Mononuclear cell (primary cell): ENCODE results near the gene COG6. TPM values are rescaled to one million over a fixed set of nuclear protein-coding genes. Genes with fewer than 3 reads are reported as not detected.

Source experiments
- H3K27me3 ChIP-seq: 2 replicates; pipeline ENCODE4 v1.6.0; 2011; ENCODE audit warnings: low read length, control low read depth; ENCODE audit not compliant: insufficient read depth
- H3K4me1 ChIP-seq: 2 replicates; pipeline ENCODE4 v1.5.1; 2011; ENCODE audit warnings: mild to moderate bottlenecking, low read length, control low read depth; ENCODE audit not compliant: insufficient read depth
- H3K4me3 ChIP-seq: 2 replicates; pipeline ENCODE4 v1.5.1; 2011; ENCODE audit warnings: mild to moderate bottlenecking, low read length, moderate library complexity
- H3K9me3 ChIP-seq: 2 replicates; pipeline ENCODE4 v1.5.1; 2011; ENCODE audit warnings: low read depth, mild to moderate bottlenecking, control low read depth, low read length
- total RNA-seq: library from RNA; depleted of rRNA; stranded (reverse); fragments of >200 nt; gene quantifications from one replicate; pipeline ENCODE4 v1.2.3, GENCODE V29; 2012

Gene COG6
- total RNA-seq, 1 donor, result 10.1 TPM

DNA sequence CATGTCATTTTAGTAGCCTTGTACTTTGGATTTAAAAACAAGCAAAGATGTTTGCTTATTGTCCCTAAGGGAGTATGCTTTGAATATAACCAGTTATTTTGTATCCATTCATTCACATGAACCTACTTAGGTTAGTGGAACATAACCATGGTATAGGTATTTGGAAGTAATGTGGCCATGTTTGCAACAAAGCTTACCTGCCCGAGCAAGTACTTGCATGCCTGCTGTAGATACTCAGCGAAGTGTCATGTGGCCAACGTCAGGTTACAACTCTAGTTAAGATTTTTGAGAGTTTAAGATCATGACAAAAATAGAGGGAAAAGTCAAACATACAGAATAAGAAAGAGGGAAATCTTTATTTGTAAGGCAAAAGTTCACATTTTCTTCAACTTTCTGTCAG lies 57.2 kb downstream of the COG6 start:
- no peaks in the 10 kb centered on the region for H3K27me3 ChIP-seq
- no peaks in the 10 kb centered on the region for H3K4me1 ChIP-seq
- no peak overlapping the region for H3K4me3 ChIP-seq
- H3K9me3 ChIP-seq, result peaks cover 17% of the 10 kb centered on the region

GRCh38 chr13:39729156-39729555 lies 73.7 kb downstream of the COG6 start:
- H3K4me1 ChIP-seq, result no peaks in the 10 kb centered on the region
- no peaks in the 10 kb centered on the region for H3K9me3 ChIP-seq
- no peak overlapping the region for H3K4me3 ChIP-seq
- no peaks in the 10 kb centered on the region for H3K27me3 ChIP-seq

- no peaks in the 10 kb centered on the region for H3K27me3 ChIP-seq
- no peak overlapping the region for H3K4me3 ChIP-seq
- H3K9me3 ChIP-seq, result no peaks in the 10 kb centered on the region
- no peaks in the 10 kb centered on the region for H3K4me1 ChIP-seq
These were observed 79.5 kb downstream of the COG6 start for GRCh38 chr13:39734952-39735351.

DNA sequence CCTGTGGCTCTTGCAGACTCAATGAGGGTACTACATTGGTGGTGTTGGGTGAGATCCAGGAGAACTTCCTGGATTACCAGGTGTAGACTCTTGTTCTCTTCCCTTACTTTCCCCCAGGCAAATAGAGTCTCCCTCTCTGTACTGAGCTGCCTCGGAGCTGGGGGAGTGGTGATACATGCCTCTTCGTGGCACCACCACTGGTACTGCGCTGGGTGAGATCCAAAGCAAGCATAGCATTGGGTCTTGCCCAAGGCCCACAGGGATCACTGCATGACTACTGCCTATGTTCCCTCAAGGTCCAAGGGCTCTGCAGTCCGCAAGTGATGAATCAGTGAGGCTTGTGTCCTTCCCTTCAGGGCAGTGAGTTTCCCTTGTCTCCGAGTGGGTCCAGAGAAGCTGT lies 81.6 kb downstream of the COG6 start:
- H3K4me3 ChIP-seq, result no peak overlapping the region
- no peaks in the 10 kb centered on the region for H3K4me1 ChIP-seq
- no peaks in the 10 kb centered on the region for H3K27me3 ChIP-seq
- no peaks in the 10 kb centered on the region for H3K9me3 ChIP-seq

DNA sequence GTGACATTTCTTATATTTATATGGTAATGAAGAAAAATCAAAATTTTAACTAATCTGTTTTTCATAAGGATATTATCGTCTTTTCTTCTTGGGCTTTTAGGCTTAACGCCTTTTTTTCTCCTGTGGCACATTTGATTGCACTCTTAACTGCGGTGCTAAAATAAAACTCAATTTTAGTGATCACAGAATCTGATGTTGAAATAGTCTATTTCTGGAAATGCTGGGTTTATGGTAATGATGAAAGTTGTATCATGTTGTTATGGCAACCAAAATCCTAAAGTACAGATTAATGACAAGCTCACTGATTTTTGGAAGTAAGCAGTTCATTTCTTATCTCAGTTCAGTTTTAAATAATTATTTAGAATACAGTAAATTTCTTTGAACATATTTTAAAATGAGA lies 85.3 kb downstream of the COG6 start:
- Histone ChIP-seq H3K9me3 (no peaks in the 10 kb centered on the region), H3K4me3 (no peak overlapping the region), H3K27me3 (no peaks in the 10 kb centered on the region)

DNA sequence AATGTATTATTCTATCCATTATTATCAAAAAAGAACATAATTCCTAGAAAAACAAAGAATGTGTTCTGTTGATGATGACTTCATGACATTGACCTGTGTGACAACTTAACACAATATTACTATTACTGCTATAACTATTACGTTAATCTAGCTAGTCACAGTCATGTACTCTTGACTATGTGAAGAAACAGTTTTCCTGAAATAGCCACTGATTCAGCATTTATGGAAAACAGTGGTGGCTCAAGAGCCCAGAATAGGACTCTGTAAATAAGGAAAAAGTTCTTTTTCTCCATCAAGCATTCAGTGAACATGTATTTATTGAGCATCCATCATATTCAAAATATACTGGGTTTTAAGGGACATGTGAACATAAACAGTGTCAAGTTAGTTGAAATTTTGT lies 93.5 kb downstream of the COG6 start:
- H3K4me3 ChIP-seq, result no peak overlapping the region
- no peaks in the 10 kb centered on the region for H3K9me3 ChIP-seq
- no peaks in the 10 kb centered on the region for H3K27me3 ChIP-seq
- no peaks in the 10 kb centered on the region for H3K4me1 ChIP-seq

More for the DNA sequence above, 85.3 kb downstream of the COG6 start:
- no peaks in the 10 kb centered on the region for H3K4me1 ChIP-seq

DNA sequence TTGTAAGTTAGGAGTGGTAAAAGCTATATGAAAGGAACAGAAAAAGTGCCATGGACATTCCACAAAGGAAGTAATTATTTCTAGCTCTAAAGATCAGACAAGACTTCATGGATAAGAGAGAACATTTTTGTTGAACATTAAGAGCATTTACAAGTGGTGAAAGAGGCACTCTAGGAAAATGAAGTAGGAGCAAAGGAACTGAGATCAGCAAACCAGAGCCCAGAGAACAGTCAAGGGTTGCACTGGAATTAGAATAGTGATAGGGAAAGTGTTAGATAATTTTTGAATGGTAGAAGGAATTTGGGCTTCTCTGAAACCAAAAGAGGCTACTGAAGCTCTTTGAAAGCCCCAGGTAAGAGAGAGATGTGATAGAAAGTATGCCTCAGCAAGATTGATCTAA lies 94.1 kb downstream of the COG6 start:
- no peaks in the 10 kb centered on the region for H3K4me1 ChIP-seq
- no peaks in the 10 kb centered on the region for H3K9me3 ChIP-seq
- H3K27me3 ChIP-seq, result no peaks in the 10 kb centered on the region
- no peak overlapping the region for H3K4me3 ChIP-seq

DNA sequence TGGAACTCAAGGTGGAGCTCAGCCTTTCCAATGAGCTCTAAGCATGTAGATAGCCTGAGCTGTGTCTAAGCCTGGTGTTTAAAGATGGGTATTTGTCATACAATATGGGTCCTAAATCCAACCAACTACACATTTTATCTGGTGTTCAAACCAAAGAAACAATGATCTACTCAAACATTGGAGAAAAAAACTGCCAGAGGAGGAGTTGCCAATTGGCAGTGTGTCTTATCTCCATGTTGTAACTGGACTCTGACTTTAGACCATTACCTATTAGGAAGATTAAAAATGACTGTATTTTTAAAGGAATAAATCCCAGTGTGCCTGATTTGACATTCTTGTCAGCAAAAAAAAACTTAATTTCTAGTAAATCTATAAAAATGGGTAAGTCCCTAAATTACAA lies 96.3 kb downstream of the COG6 start:
- Histone ChIP-seq H3K9me3 (no peaks in the 10 kb centered on the region), H3K4me3 (no peak overlapping the region)

GRCh38 chr13:39760521-39760920 lies 105.1 kb downstream of the COG6 start:
- Histone ChIP-seq H3K27me3 (no peaks in the 10 kb centered on the region), H3K4me3 (no peak overlapping the region), H3K4me1 (no peaks in the 10 kb centered on the region), H3K9me3 (peaks cover 6% of the 10 kb centered on the region)

More for the DNA sequence above, 96.3 kb downstream of the COG6 start:
- no peaks in the 10 kb centered on the region for H3K4me1 ChIP-seq
- H3K27me3 ChIP-seq, result no peaks in the 10 kb centered on the region

DNA sequence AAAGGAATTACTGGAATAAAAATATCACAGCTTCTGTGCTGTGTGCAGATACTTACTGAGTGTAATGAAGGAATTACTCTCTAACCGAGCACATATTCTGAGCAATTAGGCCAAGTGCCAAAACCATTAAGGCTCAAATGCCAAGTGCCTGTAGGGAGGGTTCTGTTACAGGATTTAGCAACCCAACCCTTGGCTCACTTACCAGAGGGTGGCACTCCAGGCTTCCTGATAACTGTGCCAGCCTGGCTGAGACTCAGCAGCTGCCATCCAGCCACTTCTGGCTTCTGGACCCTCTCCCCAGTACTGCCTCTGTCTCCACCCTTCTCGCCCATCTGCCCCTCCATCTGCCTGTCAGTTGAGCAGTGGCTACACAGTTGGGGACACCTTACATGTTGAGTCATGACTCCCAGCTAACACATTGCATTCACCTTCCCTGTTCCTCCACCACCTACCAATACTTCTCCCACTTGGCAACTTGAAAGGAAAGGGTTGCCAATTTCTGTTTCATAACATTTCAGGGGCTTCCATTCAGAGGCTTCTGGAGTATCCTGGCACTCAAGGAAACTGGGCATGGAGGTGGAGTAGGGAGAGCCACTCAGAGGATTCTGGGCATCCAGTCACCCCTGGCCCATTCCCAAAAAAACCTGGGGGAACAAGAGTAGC lies 110.5 kb downstream of the COG6 start:
- Histone ChIP-seq H3K4me3 (no peak overlapping the region), H3K4me1 (peaks cover 3% of the 10 kb centered on the region), H3K9me3 (peaks cover 6% of the 10 kb centered on the region), H3K27me3 (no peaks in the 10 kb centered on the region)

DNA sequence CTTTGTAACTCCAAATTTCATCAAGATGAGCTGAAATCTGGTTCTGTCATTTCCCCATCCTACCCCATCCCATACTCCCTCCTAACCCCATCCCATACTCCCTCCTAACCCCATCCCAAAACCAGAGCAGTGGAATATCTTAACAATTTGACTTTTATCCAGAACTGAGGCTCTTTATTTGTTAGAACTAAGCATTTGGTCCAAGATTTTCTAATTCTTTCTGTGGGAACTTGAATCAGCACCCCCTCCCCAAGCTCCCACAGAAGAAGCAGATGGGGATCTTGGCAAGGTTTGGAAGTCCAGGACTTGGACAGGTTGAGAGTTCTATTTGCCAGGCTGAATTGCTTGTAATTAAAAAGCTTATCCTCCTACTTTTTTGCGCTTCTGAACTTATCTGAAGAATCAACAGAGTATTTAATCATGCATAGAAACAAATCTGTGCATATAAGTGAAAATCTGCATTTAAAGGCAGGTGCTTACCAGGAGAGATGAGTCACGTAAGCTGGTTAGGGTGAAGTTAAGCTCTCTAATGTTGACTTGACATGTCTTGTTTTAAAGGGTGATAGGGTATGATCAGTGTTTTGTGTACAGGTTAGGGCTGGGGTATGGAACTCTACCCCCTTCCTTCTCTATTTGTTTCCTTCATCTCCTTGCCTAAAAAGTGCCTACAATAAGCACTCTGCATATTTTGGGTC lies 111.1 kb downstream of the COG6 start:
- Histone ChIP-seq H3K9me3 (peaks cover 4% of the 10 kb centered on the region), H3K4me3 (no peak overlapping the region), H3K27me3 (no peaks in the 10 kb centered on the region), H3K4me1 (peaks cover 3% of the 10 kb centered on the region)

GRCh38 chr13:39767791-39768517 lies 112.5 kb downstream of the COG6 start:
- H3K4me3 ChIP-seq, result no peak overlapping the region
- no peaks in the 10 kb centered on the region for H3K27me3 ChIP-seq
- H3K4me1 ChIP-seq, result peaks cover 3% of the 10 kb centered on the region
- H3K9me3 ChIP-seq, result no peaks in the 10 kb centered on the region

GRCh38 chr13:39768962-39769361 lies 113.5 kb downstream of the COG6 start:
- Histone ChIP-seq H3K9me3 (no peaks in the 10 kb centered on the region), H3K4me1 (peaks cover 3% of the 10 kb centered on the region), H3K27me3 (no peaks in the 10 kb centered on the region), H3K4me3 (no peak overlapping the region)

DNA sequence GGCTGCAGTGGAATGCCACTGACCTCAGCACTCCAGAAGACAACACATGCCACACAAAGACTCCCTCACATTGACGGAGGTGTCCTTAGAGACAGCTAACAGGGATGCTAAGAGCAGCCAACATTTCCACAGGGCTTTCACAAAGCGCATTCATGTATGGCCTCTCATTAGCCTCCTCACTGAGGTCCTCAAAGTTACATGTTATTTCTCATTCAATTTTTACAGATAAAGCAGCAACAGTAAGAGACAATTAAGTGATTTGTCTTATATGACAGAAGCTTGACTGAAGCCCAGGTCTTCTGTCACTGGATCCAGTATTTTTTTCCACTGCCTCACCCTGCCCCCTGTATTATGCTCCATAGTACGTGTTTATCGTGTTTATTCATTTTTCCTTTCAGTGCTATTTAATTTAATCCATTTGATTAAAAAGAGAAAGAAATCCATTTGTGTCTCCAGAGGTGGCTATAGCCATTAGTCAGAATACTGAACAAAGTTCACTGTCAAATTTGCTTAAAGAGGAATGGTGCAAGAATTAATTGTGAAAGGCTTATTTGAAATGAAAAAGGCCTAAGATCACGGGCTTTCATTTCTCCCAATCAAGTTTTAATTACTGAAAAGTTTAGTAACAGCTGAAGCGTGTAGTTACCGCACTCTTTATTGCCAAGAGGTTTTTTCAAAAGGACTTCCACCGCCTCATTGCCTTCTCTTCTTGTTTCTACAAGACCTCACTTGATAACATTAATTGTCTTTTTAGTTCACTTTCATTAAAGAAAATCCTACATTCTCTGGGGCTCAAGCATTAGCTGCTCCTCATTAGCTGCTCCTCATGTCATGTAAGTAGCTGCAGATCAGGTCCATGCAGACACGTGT lies 115.0 kb downstream of the COG6 start:
- H3K27me3 ChIP-seq, result no peaks in the 10 kb centered on the region

DNA sequence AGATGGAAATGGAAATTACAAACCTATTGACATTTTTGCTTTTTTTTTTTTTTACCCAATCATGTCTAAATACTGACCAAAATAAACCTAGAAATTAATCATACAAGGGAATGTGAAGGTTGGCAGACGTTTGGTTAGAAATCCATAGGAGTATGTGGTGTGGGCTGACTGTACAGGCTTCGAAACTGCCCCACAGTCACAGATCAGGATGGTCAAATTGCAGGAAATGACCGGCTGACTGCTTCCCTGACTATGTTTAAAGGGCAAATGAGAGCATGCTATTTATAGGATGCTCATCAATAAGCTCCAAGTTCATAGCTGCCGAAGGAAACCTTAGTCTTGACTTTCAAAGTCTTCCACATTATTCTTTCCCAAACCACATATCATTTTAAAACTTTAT lies 118.4 kb downstream of the COG6 start:
- H3K4me1 ChIP-seq, result no peaks in the 10 kb centered on the region
- no peak overlapping the region for H3K4me3 ChIP-seq
- no peaks in the 10 kb centered on the region for H3K9me3 ChIP-seq
- H3K27me3 ChIP-seq, result no peaks in the 10 kb centered on the region

More for the DNA sequence above, 115.0 kb downstream of the COG6 start:
- Histone ChIP-seq H3K4me1 (peaks cover 3% of the 10 kb centered on the region), H3K9me3 (no peaks in the 10 kb centered on the region), H3K4me3 (no peak overlapping the region)
